T-helper 2 cell treated with Interferon-gamma antibody and Interleukin-4, amounts not matched to agents 100 ng/mL and 5 ng/mL, for 36 hours (primary cell): ENCODE results near the gene NEB. TPM values are rescaled to one million over a fixed set of nuclear protein-coding genes. Genes with fewer than 3 reads are reported as not detected.
"Not testable (repeated sequence)": the region's sequence is repeated elsewhere in the genome, so short reads cannot be mapped to it uniquely, and the experiment has no call there.

ENCODE experiments used
- intact Hi-C: fragments of 100-400 bp; cut with micrococcal nuclease; formaldehyde crosslinking; loops from one replicate; pipeline ENCODE4 v1.15.1; 2023
- total RNA-seq: library from RNA; stranded (reverse); gene quantifications from 2 replicates; pipeline ENCODE4 v1.2.3, GENCODE V29; 2022

NEB gene
- total RNA-seq, 1 donor from 2014 or later = 0.61 TPM

GRCh38 chr2:151654085-151654484 is 80.2 kb downstream of the NEB start:
- intact Hi-C loops = no loop called here

DNA sequence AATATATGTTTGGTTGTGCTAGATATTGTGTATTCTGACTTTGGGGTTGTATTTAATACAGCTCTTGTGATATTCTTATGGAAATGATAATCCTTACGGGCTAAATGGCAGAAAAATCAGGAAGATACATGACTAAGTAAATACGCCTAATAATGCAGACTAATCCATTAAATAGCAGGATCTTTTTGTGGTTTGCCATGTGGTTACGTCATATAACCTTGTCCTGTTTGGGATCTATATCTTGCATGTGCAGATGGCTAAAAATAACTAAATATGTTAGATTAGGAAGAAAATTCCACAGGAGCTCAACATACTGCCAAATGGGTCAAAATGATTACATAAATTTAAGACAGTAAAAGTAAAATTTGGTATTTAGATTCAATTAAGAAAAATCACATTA is 83.0 kb downstream of the NEB start:
- intact Hi-C loops = no loop called here

GRCh38 chr2:151650456-151650855 is 83.8 kb downstream of the NEB start:
- intact Hi-C loops = no loop called here

GRCh38 chr2:151649966-151650365 is 84.3 kb downstream of the NEB start:
- intact Hi-C loops = no loop called here

DNA sequence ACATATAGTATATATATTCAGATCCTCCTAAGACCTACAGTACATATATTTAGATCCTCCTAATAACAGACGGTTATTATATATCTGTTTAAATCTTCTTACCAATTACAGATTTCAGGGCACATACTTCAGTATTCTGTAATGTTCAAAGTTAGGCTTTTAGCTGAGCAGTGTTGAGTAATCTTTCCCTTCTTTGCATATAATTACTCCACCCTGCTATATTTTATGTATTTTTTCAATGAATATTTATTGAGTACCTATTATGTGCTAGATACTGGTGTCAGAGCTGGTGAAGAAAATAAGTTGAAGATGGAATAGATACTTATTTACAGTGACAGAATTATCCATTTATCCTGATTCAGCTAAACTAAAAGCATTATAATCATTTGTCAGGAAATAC is 84.9 kb downstream of the NEB start:
- intact Hi-C loops = no loop called here

DNA sequence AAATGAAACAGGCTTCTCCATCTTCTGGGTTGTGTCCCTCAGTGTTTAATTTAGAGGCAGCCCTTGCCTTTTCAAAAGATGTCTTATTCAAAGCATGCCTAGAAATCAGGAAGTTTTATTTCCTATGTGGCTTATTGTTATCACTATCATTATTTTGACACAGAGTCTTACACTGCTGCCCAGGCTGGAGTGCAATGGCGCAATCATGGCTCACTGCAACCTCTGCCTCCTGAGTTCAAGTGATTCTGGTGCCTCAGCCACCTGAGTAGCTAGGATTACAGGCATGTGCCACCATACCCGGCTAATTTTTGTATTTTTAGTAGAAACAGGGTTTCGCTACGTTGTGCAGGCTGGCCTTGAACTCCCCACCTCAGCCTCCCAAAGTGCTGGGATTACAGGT is 87.8 kb downstream of the NEB start:
- intact Hi-C loops = not testable (repeated sequence)

DNA sequence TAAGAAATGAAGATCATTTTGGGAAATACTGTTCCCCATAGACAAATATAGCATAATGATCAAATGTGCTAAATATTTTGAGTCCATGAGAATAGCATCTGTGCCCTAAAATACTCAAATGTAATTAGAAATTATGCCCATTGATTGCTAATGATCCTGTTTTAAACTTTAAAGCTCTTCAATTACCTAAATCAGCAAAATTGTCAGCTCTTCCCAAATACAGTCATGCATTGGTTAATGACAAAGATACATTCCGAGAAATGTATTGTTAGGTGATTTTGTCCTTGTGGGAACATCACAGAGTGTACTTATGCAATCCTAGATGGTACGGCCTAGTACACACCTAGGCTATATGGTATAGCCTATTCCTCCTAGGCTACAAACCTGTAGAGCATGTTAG is 89.7 kb downstream of the NEB start:
- intact Hi-C loops = no loop called here

DNA sequence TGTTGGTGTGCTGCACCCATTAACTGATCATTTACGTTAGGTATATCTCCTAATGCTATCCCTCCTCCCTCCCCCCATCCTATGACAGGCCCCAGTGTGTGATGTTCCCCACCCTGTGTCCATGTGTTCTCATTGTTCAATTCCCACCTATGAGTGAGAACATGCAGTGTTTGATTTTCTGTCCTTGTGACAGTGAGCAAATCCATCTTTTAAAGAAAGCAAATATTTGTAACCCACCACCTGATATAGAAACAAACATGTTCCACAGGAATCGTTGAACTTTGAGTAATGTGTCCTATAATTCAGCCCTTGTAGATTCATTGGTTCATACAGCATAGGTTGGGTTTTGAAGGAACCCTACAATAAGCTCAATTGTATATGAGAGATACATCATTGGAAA is 92.4 kb downstream of the NEB start:
- intact Hi-C loops = not testable (repeated sequence)

DNA sequence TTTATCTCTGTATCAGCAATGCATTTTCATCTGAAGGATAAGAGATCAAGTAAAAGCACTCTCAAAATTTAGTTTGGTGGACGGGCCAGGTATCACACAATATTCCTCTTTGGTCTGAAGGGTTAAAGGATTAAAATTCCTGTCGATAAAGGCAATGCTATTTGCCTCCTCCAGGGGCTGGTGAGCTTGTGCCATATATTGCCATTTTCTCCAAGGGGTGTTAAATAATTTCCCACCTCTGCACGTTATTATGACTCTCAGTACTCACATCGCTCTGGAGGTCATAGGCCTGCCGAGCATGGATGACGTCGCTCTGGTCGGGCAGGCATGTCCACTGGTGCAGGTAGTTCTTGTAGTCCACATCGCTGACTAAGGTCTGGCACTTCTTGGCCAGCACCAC is 94.2 kb downstream of the NEB start:
- intact Hi-C loops = no loop called here

- intact Hi-C loops = loop anchor here (5.0 to 10.0 kb wide), 3 partner anchors 354 to 696 kb away; partner anchors contain the start of genes FMNL2 and NMI
These were observed 95.3 kb downstream of the NEB start for GRCh38 chr2:151638990-151639389.

DNA sequence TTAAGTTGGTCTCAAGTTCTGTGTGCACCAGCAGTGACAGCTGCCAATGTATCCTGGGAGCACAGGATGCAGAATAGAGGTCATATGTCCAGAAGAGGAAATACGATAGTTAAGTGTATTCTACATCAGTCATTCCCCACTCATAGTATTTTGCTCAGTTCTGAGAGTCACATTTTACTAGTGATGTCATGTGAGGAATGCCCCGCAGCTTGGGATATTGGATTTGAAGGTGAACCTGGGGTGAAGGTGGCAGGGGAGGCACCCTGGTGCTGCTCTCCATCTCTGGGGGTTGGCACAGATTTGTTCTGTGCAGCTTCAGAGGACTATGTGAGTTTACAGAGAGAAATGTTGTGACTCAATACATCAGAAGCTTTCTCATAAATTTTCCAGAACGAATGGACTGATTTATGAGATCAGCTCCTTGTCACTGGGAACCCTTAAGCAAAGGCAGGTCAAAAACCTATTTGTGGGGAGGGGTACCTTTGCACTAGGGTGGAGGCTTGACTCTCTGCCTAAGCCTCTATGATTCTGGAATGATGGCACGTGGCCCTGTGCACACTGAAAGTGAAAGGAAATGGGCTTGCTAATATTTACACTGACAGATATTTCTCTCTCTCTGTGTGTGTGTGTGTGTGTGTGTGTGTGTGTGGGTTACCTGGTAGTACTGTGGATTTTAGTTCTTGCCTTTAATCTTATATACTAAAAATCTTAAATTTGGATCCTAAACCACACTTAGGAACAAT is 95.9 kb downstream of the NEB start:
- intact Hi-C loops = loop anchor here (5.0 to 10.0 kb wide), 3 partner anchors 354 to 696 kb away; partner anchors contain the start of genes FMNL2 and NMI

GRCh38 chr2:151637271-151637781 is 97.0 kb downstream of the NEB start:
- intact Hi-C loops = loop anchor here (1.0 to 10.0 kb wide), 5 partner anchors 22 to 697 kb away; partner anchors contain the start of genes ARL5A, FMNL2 and NMI

GRCh38 chr2:151634736-151635467 is 99.4 kb downstream of the NEB start:
- intact Hi-C loops = loop anchor here (5.0 to 10.0 kb wide), 3 partner anchors 350 to 700 kb away; partner anchors contain the start of genes FMNL2 and NMI

DNA sequence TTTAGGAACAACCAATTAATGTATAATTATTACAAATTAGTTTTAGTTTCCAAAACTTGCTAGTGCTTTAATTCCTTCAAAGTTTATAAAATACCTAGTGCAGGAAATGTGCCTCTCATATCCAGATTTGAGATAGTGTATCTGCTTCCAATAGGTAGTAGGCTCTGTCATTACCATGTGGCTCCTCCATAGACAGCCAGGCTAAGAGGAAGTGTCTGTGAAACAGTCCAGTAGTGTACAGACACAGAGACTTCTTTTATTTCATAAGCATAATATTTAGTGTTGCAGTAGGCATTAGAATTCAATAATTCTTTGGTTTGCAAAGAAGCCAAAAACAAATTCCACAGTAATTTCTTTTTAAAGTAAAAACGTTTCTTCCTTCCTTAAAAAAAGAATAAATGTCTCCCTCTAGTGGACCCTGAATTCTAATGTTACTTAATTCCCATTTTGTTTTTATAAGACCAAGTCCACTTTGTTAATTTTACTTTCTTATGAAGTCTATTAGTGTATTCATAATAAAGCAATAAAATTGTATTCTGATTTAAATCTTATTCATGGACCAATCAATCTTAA is 101.2 kb downstream of the NEB start:
- intact Hi-C loops = loop anchor here (1.0 to 10.0 kb wide), 3 partner anchors 18 to 702 kb away; partner anchors contain the start of genes FMNL2 and NMI

DNA sequence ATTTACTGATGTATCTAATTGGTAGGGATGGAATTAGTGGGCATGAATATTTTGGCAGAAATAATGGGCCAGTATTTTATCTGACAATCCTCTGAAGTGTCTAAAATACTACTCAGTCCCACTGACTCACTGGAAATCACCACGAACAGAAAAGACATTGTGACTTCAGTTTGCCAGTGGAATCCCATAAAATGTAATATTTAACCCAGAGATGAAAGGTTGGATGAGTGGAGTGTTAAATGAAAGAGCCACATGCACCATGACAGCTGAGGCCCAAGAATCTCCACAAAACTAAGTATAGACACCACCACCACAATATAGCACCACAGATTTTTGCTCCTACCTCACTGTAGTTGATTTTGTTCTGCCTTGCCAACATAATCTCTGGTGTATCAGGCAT is 103.9 kb downstream of the NEB start:
- intact Hi-C loops = loop anchor here (10.0 kb wide), 2 partner anchors 346 to 704 kb away; partner anchors contain the start of genes FMNL2 and NMI

GRCh38 chr2:151627353-151627752 is 106.9 kb downstream of the NEB start:
- intact Hi-C loops = no loop called here

- intact Hi-C loops = no loop called here
These were observed 110.0 kb downstream of the NEB start for GRCh38 chr2:151624271-151624670.

GRCh38 chr2:151623631-151624030 is 110.6 kb downstream of the NEB start:
- intact Hi-C loops = no loop called here

DNA sequence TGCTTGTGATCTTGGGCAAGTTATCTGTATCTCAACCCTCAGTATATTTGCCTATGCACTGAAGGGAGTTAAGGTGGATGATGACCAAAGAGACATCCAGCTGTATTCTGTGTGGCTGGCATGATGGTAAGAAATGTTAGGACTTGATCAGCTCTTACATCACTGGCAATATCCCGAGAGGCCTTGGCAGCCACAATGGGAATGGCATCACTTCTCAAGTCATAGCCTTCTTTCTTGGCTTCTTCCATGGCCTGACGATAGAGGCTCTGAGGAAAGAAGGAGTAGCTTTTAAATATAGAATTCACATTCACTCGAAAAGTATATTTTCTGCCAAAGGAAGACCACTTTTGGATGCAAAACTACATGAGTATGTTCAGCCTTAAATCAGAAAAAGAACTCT is 113.5 kb downstream of the NEB start:
- intact Hi-C loops = no loop called here

DNA sequence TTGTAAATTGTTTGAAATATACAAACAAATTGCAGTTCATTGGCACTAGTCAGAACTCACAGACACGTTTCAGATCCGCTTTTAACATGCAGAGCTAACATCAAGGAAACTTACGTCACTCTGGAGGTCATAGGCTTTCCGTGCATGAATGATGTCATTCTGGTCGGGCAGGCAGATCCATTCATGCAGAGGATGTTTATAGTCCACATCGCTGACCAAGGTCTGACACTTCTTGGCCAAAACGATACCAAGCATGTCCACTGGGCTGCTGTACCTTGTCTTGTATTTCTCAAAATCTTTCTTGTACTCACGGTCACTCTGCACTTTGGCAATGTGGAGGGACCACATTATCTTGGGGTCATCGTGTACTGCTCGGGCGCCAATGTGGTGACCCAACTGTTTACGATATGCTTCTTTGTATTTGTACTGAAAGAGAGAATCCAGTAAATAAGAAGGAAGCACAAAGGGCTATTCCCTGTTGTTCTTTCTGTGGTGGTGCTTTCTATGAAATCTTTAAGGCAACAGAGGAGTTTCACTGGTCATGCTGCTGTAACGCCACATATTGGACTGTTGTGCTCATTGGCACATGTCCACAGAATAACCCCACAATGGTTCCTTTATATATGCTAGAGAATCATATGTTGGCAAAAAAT is 114.8 kb downstream of the NEB start:
- intact Hi-C loops = loop anchor here (10.0 kb wide), 1 partner anchor 355 kb away; the partner anchor contains the start of gene RBM43

DNA sequence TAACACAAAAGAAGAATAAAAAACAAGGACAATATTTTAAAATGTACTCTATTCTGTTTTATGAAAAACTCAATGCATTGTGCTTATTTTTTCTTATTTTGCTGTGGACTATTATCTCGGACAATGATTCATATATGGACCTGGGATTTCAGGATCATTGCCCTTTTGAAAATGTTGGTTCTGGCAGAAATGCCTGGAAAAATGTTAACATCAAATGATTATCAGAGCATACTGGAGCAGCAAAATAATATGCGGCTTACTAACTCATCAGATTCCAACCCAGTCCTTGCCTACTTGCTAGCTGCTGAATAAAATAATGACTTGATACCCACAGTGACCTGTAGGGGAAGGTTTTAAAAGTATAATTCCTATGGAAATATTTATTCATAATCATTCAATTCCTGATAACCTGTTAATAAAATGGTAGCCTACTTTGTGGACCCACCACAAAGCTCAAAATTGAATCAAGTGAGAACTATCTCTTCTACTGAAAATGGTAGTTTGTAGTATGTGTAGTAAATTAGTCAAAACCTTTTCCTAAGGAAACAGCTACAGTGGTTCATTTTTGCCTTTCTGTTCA is 117.4 kb downstream of the NEB start:
- intact Hi-C loops = loop anchor here (10.0 kb wide), 1 partner anchor 352 kb away; the partner anchor contains the start of gene RBM43
